HS-27A (cell line): ENCODE results near the gene CCDC66.
"Not testable (repeated sequence)": the region's sequence is repeated elsewhere in the genome, so short reads cannot be mapped to it uniquely, and the experiment has no call there.

Experiments
- DNase-seq: peaks from one replicate; pipeline ENCODE4 v3.0.0-alpha.2; 2012; ENCODE audit warnings: low read depth, missing footprints

CCDC66 gene

GRCh38 chr3:56556908-56557830, at the start of gene CCDC66:
Gene CCDC66, plus strand, starts transcription at chr3:56557175. Its CDS starts 68 bp downstream, at chr3:56557243.
- DNase-seq = peak; percentile 79

GRCh38 chr3:56519641-56520040, 37.3 kb upstream of the CCDC66 start:
- no peak for DNase-seq

GRCh38 chr3:56522374-56522773, 34.6 kb upstream of the CCDC66 start:
- no peak for DNase-seq

GRCh38 chr3:56525291-56525690, 31.7 kb upstream of the CCDC66 start:
- DNase-seq = no peak

- DNase-seq = no peak
These were observed 20.2 kb upstream of the CCDC66 start for GRCh38 chr3:56536735-56537134.

- DNase-seq = no peak
These were observed 9.5 kb upstream of the CCDC66 start for GRCh38 chr3:56547486-56547885.

- DNase-seq = no peak
These were observed 826 bp downstream of the CCDC66 start for GRCh38 chr3:56557831-56558170.

GRCh38 chr3:56573501-56573900, 16.5 kb downstream of the CCDC66 start:
- DNase-seq = no peak

GRCh38 chr3:56581941-56582340, 25.0 kb downstream of the CCDC66 start:
- not testable (repeated sequence) for DNase-seq

GRCh38 chr3:56584275-56584674, 27.3 kb downstream of the CCDC66 start:
- not testable (repeated sequence) for DNase-seq

- no peak for DNase-seq
These were observed 33.8 kb downstream of the CCDC66 start for GRCh38 chr3:56590814-56591213.

GRCh38 chr3:56591262-56591661, 34.3 kb downstream of the CCDC66 start:
- no peak for DNase-seq

- DNase-seq = no peak
These were observed 36.6 kb downstream of the CCDC66 start for GRCh38 chr3:56593455-56594158.

GRCh38 chr3:56595975-56596840, 39.2 kb downstream of the CCDC66 start:
- DNase-seq = no peak

- not testable (repeated sequence) for DNase-seq
These were observed 51.5 kb downstream of the CCDC66 start for GRCh38 chr3:56608479-56608878.

GRCh38 chr3:56610669-56611335, 53.8 kb downstream of the CCDC66 start:
- DNase-seq = no peak

GRCh38 chr3:56611364-56611763, 54.4 kb downstream of the CCDC66 start:
- no peak for DNase-seq

GRCh38 chr3:56612146-56612545, 55.2 kb downstream of the CCDC66 start:
- DNase-seq = no peak

- no peak for DNase-seq
These were observed 56.0 kb downstream of the CCDC66 start for GRCh38 chr3:56613016-56613415.

- no peak for DNase-seq
These were observed 59.6 kb downstream of the CCDC66 start for GRCh38 chr3:56616478-56617006.

- DNase-seq = no peak
These were observed 63.4 kb downstream of the CCDC66 start for GRCh38 chr3:56620371-56620770.
